Vagina (tissue), 2 donors: ENCODE measurements around the gene WT1.

ENCODE experiments used
- CTCF ChIP-seq, 3 experiments: fragments of 450-650 bp in 2 of 3; fragments of 200-600 bp in 1 of 3; sonication (generic) in 1 of 3; IDR thresholded peaks; one replicate each; pipeline ENCODE4 v1.5.1; 2017 to 2019; ENCODE audit warnings: antibody characterized with exemption in 3 of 3, mild to moderate bottlenecking in 2 of 3, moderate library complexity in 2 of 3
- POLR2A ChIP-seq, 2 donors: fragments of 450-650 bp; IDR thresholded peaks; one replicate each; pipeline ENCODE4 v1.6.1; 2017; ENCODE audit warnings: antibody characterized with exemption in 2 of 2, mild to moderate bottlenecking in 2 of 2, moderate library complexity in 2 of 2

GRCh38 chr11:32451808-32452207 lies 16.5 kb upstream of the WT1 start:
- TF ChIP-seq CTCF (IDR thresholded peaks at IDR 0.05) (no peak), POLR2A (IDR thresholded peaks at IDR 0.05) (no peak)
